IMR-90 (cell line): ENCODE measurements around the gene GAL. TPM values are rescaled to one million over a fixed set of nuclear protein-coding genes. Genes with fewer than 3 reads are reported as not detected.
A peak's percentile ranks its signal among the peaks of the same experiment; 100 is the strongest.

Source experiments
- ATAC-seq: fragments of 200-7000 bp; cut with Tn5 transposase; 2 replicates; pipeline ENCODE4 v1.9.1; 2020; ENCODE audit warnings: low read depth, mild to moderate bottlenecking, moderate library complexity
- BruUV-seq: library from RNA; stranded (reverse); fragments of 400-500 nt; replicated peaks from 2 replicates; lab custom pipeline; 2021; lab: Mats Ljungman, UMichigan
- CTCF ChIA-PET: fragments of 300-600 bp; formaldehyde crosslinking; extraction: SDS; loops from one replicate; lab custom pipeline; 2021; ENCODE audit warnings: antibody characterized with exemption; lab: Yijun Ruan, JAX
- POLR2A ChIA-PET: fragments of 300-600 bp; sonication (Branson Sonifier 250); formaldehyde crosslinking; loops from one replicate; lab custom pipeline; 2022; ENCODE audit warnings: antibody characterized with exemption; ENCODE audit not compliant: unreplicated experiment; lab: Charles Lee
- DNase-seq: peaks from one replicate; pipeline ENCODE4 v3.0.0; 2013
- H2AFZ ChIP-seq: replicated peaks from 2 replicates; pipeline ENCODE3; 2013; ENCODE audit warnings: low read length, mild to moderate bottlenecking; ENCODE audit not compliant: poor library complexity
- H2AK5ac ChIP-seq: 2 replicates; pipeline ENCODE4 v1.6.1; 2013; ENCODE audit warnings: low read depth, low read length, inconsistent platforms
- H2AK9ac ChIP-seq: replicated peaks from 2 replicates; pipeline ENCODE3; 2013; ENCODE audit warnings: mild to moderate bottlenecking, low read depth, low read length, moderate library complexity; ENCODE audit not compliant: poor library complexity
- H2BK120ac ChIP-seq: 2 replicates; pipeline ENCODE4 v1.6.1; 2013; ENCODE audit warnings: low read depth, low read length, inconsistent platforms
- H2BK15ac ChIP-seq: 3 replicates; pipeline ENCODE4 v1.6.1; 2013; ENCODE audit warnings: low read depth, low read length, inconsistent platforms
- H2BK20ac ChIP-seq: 2 replicates; pipeline ENCODE4 v1.6.1; 2013; ENCODE audit warnings: low read depth, mild to moderate bottlenecking, inconsistent platforms, low read length, moderate library complexity
- H2BK5ac ChIP-seq: 2 replicates; pipeline ENCODE4 v1.6.1; 2013; ENCODE audit warnings: mild to moderate bottlenecking, low read depth, low read length, inconsistent platforms; ENCODE audit not compliant: poor library complexity, severe bottlenecking
- H3K14ac ChIP-seq: replicated peaks from 2 replicates; pipeline ENCODE4 v1.6.1; 2013; ENCODE audit warnings: low read depth, low read length, inconsistent platforms
- H3K18ac ChIP-seq: 2 replicates; pipeline ENCODE4 v1.6.1; 2013; ENCODE audit warnings: low read depth, low read length, control low read depth
- H3K23ac ChIP-seq: 2 replicates; pipeline ENCODE4 v1.6.1; 2013; ENCODE audit warnings: low read depth, low read length, inconsistent platforms
- H3K27ac ChIP-seq: 2 replicates; pipeline ENCODE4 v1.5.1; 2013; ENCODE audit warnings: mild to moderate bottlenecking, control low read depth, low read length; ENCODE audit not compliant: insufficient read depth
- H3K27me3 ChIP-seq: 2 replicates; pipeline ENCODE4 v1.6.1; 2013; ENCODE audit warnings: low read length; ENCODE audit not compliant: control insufficient read depth, insufficient read depth
- H3K36me3 ChIP-seq: 2 replicates; pipeline ENCODE4 v1.6.1; 2013; ENCODE audit warnings: low read length, mixed read lengths; ENCODE audit not compliant: control insufficient read depth, insufficient read depth
- H3K4ac ChIP-seq: 2 replicates; pipeline ENCODE4 v1.6.1; 2013; ENCODE audit warnings: low read depth, low read length, inconsistent platforms
- H3K4me1 ChIP-seq: 2 replicates; pipeline ENCODE4 v1.6.1; 2013; ENCODE audit warnings: low read length, mixed read lengths; ENCODE audit not compliant: control insufficient read depth, insufficient read depth
- H3K4me2 ChIP-seq: 2 replicates; pipeline ENCODE4 v1.6.1; 2013; ENCODE audit warnings: low read depth, mild to moderate bottlenecking, control low read depth, low read length, moderate library complexity
- H3K4me3 ChIP-seq: 2 replicates; pipeline ENCODE4 v1.5.1; 2013; ENCODE audit warnings: low read depth, mild to moderate bottlenecking, control low read depth, low read length, moderate library complexity; ENCODE audit not compliant: insufficient read depth
- H3K56ac ChIP-seq: 2 replicates; pipeline ENCODE4 v1.6.1; 2013; ENCODE audit warnings: low read length, inconsistent platforms; ENCODE audit not compliant: insufficient read depth; ENCODE audit errors: extremely low read depth
- H3K79me1 ChIP-seq, 2 experiments: 2 replicates each; pipeline ENCODE4 v1.6.1; 2013; ENCODE audit warnings: low read length in 2 of 2, inconsistent platforms in 1 of 2, low read depth in 1 of 2
- H3K9ac ChIP-seq: 2 replicates; pipeline ENCODE4 v1.6.1; 2013; ENCODE audit warnings: low read depth, low read length, control low read depth
- H3K9me1 ChIP-seq: 2 replicates; pipeline ENCODE4 v1.6.1; 2013; ENCODE audit warnings: low read length, inconsistent platforms; ENCODE audit not compliant: insufficient read depth
- H3K9me3 ChIP-seq: 2 replicates; pipeline ENCODE4 v1.6.1; 2013; ENCODE audit warnings: low read length; ENCODE audit not compliant: control insufficient read depth, insufficient read depth
- H4K20me1 ChIP-seq: 2 replicates; pipeline ENCODE4 v1.6.1; 2013; ENCODE audit warnings: low read length, inconsistent platforms; ENCODE audit not compliant: insufficient read depth
- H4K5ac ChIP-seq: 2 replicates; pipeline ENCODE4 v1.6.1; 2013; ENCODE audit warnings: mild to moderate bottlenecking, low read depth, low read length, control low read depth
- H4K8ac ChIP-seq, 2 experiments: 2 replicates each; pipeline ENCODE4 v1.6.1; 2013; ENCODE audit warnings: low read depth in 2 of 2, low read length in 2 of 2, control low read depth in 1 of 2, inconsistent platforms in 1 of 2
- H4K91ac ChIP-seq: 2 replicates; pipeline ENCODE4 v1.6.1; 2013; ENCODE audit warnings: low read depth, low read length, inconsistent platforms; ENCODE audit not compliant: insufficient read depth
- BHLHE40 ChIP-seq: fragments of 150-350 bp; IDR thresholded peaks from 2 replicates; pipeline ENCODE4 v1.6.1; 2016; ENCODE audit warnings: mild to moderate bottlenecking, low read depth, low read length
- CEBPB ChIP-seq: IDR thresholded peaks from 2 replicates; pipeline ENCODE4 v1.6.1; 2012; ENCODE audit warnings: low read depth, low read length, improper control_type of control experiment
- CHD1 ChIP-seq: IDR thresholded peaks from 2 replicates; pipeline ENCODE4 v1.6.1; 2012; ENCODE audit warnings: low read depth, low read length, improper control_type of control experiment
- CTCF ChIP-seq: conservative IDR thresholded peaks from 2 replicates; pipeline ENCODE4 v1.5.1; 2012; ENCODE audit warnings: mild to moderate bottlenecking, low read depth, low read length, improper control_type of control experiment
- ELK1 ChIP-seq: fragments of 150-350 bp; IDR thresholded peaks from 2 replicates; pipeline ENCODE4 v1.6.1; 2016; ENCODE audit warnings: low read depth, mild to moderate bottlenecking, low read length, moderate library complexity, borderline replicate concordance
- FOS ChIP-seq: fragments of 150-350 bp; IDR thresholded peaks from 2 replicates; pipeline ENCODE4 v1.6.1; 2016; ENCODE audit warnings: low read depth, low read length
- MAFK ChIP-seq: IDR thresholded peaks from 2 replicates; pipeline ENCODE4 v1.6.1; 2012; ENCODE audit warnings: low read depth, low read length, improper control_type of control experiment
- MAZ ChIP-seq: IDR thresholded peaks from 2 replicates; pipeline ENCODE4 v1.6.1; 2012; ENCODE audit warnings: low read depth, mild to moderate bottlenecking, low read length, improper control_type of control experiment, moderate library complexity, borderline replicate concordance
- NFE2L2 ChIP-seq: fragments of 150-350 bp; IDR thresholded peaks from 2 replicates; pipeline ENCODE4 v1.6.1; 2016; ENCODE audit warnings: low read depth, mild to moderate bottlenecking, low read length
- POLR2A ChIP-seq: IDR thresholded peaks from 2 replicates; pipeline ENCODE4 v1.6.1; 2012; ENCODE audit warnings: mild to moderate bottlenecking, low read depth, low read length
- RAD21 ChIP-seq: IDR thresholded peaks from 2 replicates; pipeline ENCODE4 v1.6.1; 2012; ENCODE audit warnings: low read length, improper control_type of control experiment
- RCOR1 ChIP-seq: IDR thresholded peaks from 2 replicates; pipeline ENCODE4 v1.6.1; 2012; ENCODE audit warnings: mild to moderate bottlenecking, low read length, improper control_type of control experiment; ENCODE audit not compliant: insufficient replicate concordance
- RFX5 ChIP-seq: IDR thresholded peaks from 2 replicates; pipeline ENCODE4 v1.8.0; 2012; ENCODE audit warnings: low read depth, mild to moderate bottlenecking, low read length, moderate library complexity
- SMC3 ChIP-seq: fragments of 150-350 bp; IDR thresholded peaks from 2 replicates; pipeline ENCODE4 v1.6.1; 2016; ENCODE audit warnings: low read depth, mild to moderate bottlenecking, antibody characterized with exemption, low read length, moderate library complexity
- WGBS, 2 experiments: methylation state at CpG; one replicate each; pipeline versions ENCODE4 v1.1.5 to v1.1.7; 2013; ENCODE audit warnings: missing lambda C conversion rate in 2 of 2; ENCODE audit not compliant: insufficient read length in 1 of 2; ENCODE audit errors: extremely low coverage in 2 of 2; 5-methylcytosine and 5-hydroxymethylcytosine counted together
- dilution Hi-C: fragments of 300-500 bp; cut with HindIII; formaldehyde crosslinking; loops from one replicate; pipeline ENCODE4 v1.14.3; 2018; ENCODE audit warnings: low sequenced_read_pairs; ENCODE audit not compliant: unreplicated experiment
- in situ Hi-C: fragments of 300-500 bp; cut with MboI; formaldehyde crosslinking; loops from 3 replicates; pipeline ENCODE4 v1.14.3; 2019; ENCODE audit warnings: low sequenced_read_pairs, inconsistent platforms, mixed read lengths
- intact Hi-C: fragments of 100-400 bp; cut with micrococcal nuclease; formaldehyde crosslinking; loops from 2 replicates; pipeline ENCODE4 v1.10.0; 2022
- polyA plus RNA-seq, 3 experiments: library from polyadenylated mRNA; depleted of rRNA; stranded (reverse); fragments of >200 nt; gene quantifications; 2 replicates each; pipeline ENCODE4 v1.2.3, GENCODE V29; 2012; ENCODE audit warnings: low replicate concordance in 1 of 3
- total RNA-seq: library from RNA; depleted of rRNA; stranded (reverse); fragments of >200 nt; gene quantifications from 2 replicates; pipeline ENCODE4 v1.2.3, GENCODE V29; 2012
- TF ChIP-seq, protein P1 (sequence below): fragments of 150-350 bp; IDR thresholded peaks from 2 replicates; pipeline ENCODE4 v1.6.1; 2017; ENCODE audit warnings: mild to moderate bottlenecking, antibody characterized with exemption, low read length, low read depth

The GAL gene
- total and polyA plus RNA-seq, 2 of the 4 experiments (the other 2 are of a cell fraction) = 2.0 TPM; not detected in 1

GRCh38 chr11:68714060-68714856 lies 29.9 kb downstream of the GAL start:
- ATAC-seq (no peak), DNase-seq (no peak)
- Histone ChIP-seq H3K4me2 (no peak overlapping the region), H3K18ac (no peak overlapping the region), H3K9ac (no peak overlapping the region), H4K91ac (no peak overlapping the region), H2BK120ac (no peak overlapping the region), H3K27ac (no peak overlapping the region), H3K4ac (no peak overlapping the region), H3K4me3 (no peak overlapping the region), H4K20me1 (no peaks in the 10 kb centered on the region; the same call in 1 of the 2 replicates), H2AK9ac (no peak overlapping the region), H2BK20ac (no peak overlapping the region), H3K27me3 (peaks cover 64% of the 10 kb centered on the region), H3K79me1 (no peaks in the 10 kb centered on the region), H2AFZ (peak overlapping the region; percentile 58), H2BK5ac (no peak overlapping the region), H3K9me1 (no peaks in the 10 kb centered on the region; the same call in 1 of the 2 replicates), H3K56ac (no peak overlapping the region), H3K4me1 (no peaks in the 10 kb centered on the region), H4K8ac (no peak overlapping the region), H3K23ac (no peak overlapping the region), H3K9me3 (peaks cover 10% of the 10 kb centered on the region), H4K5ac (no peak overlapping the region), H3K14ac (no peak overlapping the region), H2AK5ac (no peak overlapping the region), H2BK15ac (no peak overlapping the region), H3K36me3 (no peaks in the 10 kb centered on the region)
- dilution Hi-C loops = no loop called here
- CTCF ChIA-PET = no interaction called here
- POLR2A ChIA-PET = no interaction called here
- WGBS, 2 experiments = 81 to 100% methylated on average over 1 to 7 of the region's 23 CpGs
- BruUV-seq = no TSS peak
- intact Hi-C loops = no loop called here
- in situ Hi-C loops = no loop called here
- TF ChIP-seq ELK1 (no peak), CEBPB (no peak), RFX5 (no peak), RAD21 (no peak), FOS (no peak), RCOR1 (no peak), NFE2L2 (no peak), MAZ (no peak), SMC3 (no peak), MAFK (no peak), POLR2A (no peak), CTCF (no peak), BHLHE40 (no peak), CHD1 (no peak)
- TF ChIP-seq, protein P1, sequence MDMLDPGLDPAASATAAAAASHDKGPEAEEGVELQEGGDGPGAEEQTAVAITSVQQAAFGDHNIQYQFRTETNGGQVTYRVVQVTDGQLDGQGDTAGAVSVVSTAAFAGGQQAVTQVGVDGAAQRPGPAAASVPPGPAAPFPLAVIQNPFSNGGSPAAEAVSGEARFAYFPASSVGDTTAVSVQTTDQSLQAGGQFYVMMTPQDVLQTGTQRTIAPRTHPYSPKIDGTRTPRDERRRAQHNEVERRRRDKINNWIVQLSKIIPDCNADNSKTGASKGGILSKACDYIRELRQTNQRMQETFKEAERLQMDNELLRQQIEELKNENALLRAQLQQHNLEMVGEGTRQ = no peak
